ENCODE results near the gene MINDY4. TPM values are rescaled to one million over a fixed set of nuclear protein-coding genes. Genes with fewer than 3 reads are reported as not detected.

Gene MINDY4
- total and polyA plus RNA-seq, 8 donors: 2.9 to 4.9 (median 3.6) TPM

DNA sequence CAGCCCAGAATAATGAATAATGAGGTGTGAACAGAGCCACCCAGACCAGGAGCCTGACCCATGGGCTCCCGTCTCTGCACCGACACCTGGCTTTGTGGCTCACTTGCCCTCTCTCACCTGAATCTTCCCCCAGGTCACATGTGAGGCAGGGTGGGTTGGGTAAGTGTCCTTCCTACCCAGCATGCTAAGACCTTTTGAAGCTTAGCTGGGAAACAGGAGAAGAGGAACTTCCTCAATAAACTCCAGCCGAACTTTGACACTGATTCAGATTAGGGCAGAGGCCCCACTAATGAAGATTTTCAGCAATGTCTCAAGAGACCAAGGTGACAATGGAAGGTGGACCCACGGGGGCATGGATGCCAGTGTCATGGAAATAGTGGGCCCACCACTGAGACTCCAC, 93.9 kb downstream of the MINDY4 start:
- WGBS, 2 donors: 94 to 95% methylated on average over 4 of the region's 4 CpGs
- no peak for FAIRE-seq
- Histone ChIP-seq H3K36me3 (no peaks in the 10 kb centered on the region), H3K27me3 (no peaks in the 10 kb centered on the region), H3K9me3 (no peaks in the 10 kb centered on the region), H3K27ac (no peak overlapping the region), H3K4me1 (peaks cover 0 to 3% (median 0%) of the 10 kb centered on the region in 3 donors), H3K4me3 (no peak overlapping the region)
- no peak for ATAC-seq
- TF ChIP-seq, protein P1, sequence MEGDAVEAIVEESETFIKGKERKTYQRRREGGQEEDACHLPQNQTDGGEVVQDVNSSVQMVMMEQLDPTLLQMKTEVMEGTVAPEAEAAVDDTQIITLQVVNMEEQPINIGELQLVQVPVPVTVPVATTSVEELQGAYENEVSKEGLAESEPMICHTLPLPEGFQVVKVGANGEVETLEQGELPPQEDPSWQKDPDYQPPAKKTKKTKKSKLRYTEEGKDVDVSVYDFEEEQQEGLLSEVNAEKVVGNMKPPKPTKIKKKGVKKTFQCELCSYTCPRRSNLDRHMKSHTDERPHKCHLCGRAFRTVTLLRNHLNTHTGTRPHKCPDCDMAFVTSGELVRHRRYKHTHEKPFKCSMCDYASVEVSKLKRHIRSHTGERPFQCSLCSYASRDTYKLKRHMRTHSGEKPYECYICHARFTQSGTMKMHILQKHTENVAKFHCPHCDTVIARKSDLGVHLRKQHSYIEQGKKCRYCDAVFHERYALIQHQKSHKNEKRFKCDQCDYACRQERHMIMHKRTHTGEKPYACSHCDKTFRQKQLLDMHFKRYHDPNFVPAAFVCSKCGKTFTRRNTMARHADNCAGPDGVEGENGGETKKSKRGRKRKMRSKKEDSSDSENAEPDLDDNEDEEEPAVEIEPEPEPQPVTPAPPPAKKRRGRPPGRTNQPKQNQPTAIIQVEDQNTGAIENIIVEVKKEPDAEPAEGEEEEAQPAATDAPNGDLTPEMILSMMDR (IDR thresholded peaks at IDR 0.05): no peak
- intact Hi-C loops (cut with DNase I): no loop called here
- no peak for DNase-seq

DNA sequence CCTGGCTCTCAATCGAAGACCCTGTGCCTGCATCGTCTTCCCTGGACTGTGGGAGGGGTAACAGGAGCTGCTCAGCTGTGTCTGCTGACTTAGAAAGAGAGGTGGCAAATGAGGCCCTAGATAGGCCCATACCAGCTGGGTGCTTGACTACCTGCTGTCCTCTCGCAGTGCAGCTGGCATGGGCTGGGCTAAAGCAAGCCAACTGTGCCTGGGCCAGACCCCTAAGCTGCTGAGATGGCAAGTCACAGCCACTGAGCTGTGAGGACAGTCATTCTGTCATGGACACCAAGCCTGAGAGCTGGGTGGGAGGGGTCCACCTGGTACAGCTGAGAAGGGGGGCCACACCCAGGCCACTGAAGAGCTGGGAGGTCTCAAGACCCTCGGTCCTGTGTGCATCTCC, 94.6 kb downstream of the MINDY4 start:
- FAIRE-seq: no peak
- WGBS, 2 donors: 95 to 98% methylated on average over 4 of the region's 4 CpGs

DNA sequence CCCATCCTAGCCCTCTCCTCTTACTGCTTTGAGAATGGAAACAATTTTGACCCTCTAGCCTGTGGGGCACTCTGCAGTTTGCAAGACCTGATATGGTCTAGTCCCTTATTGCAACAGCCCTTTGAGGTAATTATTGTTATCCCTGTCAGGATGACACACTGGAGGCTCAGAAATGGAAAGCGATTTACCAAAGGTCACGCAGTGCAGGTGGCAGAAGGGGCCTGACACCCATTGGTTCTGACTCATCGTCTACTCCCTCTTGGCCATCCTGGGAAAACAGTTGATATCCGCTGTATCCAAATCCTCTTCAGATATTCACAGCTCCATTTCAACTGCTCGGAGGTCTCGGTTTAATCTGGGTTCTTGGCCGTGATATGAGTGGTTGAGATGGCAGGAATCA, 95.7 kb downstream of the MINDY4 start:
- intact Hi-C loops (cut with DNase I): no loop called here
- WGBS, 2 donors: 96% methylated on average over 7 of the region's 7 CpGs
- Histone ChIP-seq H3K27me3 (no peaks in the 10 kb centered on the region), H3K36me3 (no peaks in the 10 kb centered on the region), H3K4me3 (no peak overlapping the region), H3K4me1 (peaks cover 0 to 3% (median 0%) of the 10 kb centered on the region in 3 donors), H3K9me3 (no peaks in the 10 kb centered on the region), H3K27ac (no peak overlapping the region)
- ATAC-seq (no peak), FAIRE-seq (no peak), DNase-seq (no peak)
- TF ChIP-seq, protein P1 (IDR thresholded peaks at IDR 0.05): no peak

More for the DNA sequence above, 94.6 kb downstream of the MINDY4 start:
- intact Hi-C loops (cut with DNase I): no loop called here
- Histone ChIP-seq H3K36me3 (no peaks in the 10 kb centered on the region), H3K4me3 (no peak overlapping the region), H3K27me3 (no peaks in the 10 kb centered on the region), H3K27ac (no peak overlapping the region), H3K9me3 (no peaks in the 10 kb centered on the region), H3K4me1 (peaks cover 0 to 3% (median 0%) of the 10 kb centered on the region in 3 donors)
- TF ChIP-seq, protein P1 (IDR thresholded peaks at IDR 0.05): no peak
- DNase-seq (no peak), ATAC-seq (no peak)

DNA sequence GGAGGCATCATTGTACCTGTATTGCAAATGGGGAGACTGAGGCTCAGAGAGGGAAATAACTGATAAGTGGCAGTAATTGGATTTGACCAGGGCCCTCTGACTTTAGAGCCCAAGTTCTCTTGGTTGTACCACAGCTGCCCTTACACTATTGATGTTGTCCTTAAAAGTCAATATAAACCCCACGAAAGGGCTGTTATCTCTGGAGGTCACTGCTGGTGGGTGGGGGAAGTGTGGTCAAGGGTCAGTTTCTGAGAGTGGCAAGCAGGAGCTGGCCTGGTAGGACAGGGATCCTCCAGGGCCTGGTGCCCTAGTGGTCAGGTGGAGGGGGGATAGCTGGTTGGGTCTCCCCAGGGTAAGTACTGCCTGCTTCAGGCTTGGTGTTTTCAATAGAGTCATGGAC, 96.3 kb downstream of the MINDY4 start:
- no peak overlapping the region for H3K4me3 ChIP-seq
- peaks cover 0 to 3% (median 0%) of the 10 kb centered on the region in 3 donors for H3K4me1 ChIP-seq
- H3K27me3 ChIP-seq: no peaks in the 10 kb centered on the region
- no peak for FAIRE-seq
- peak in 2 of 4 donors; percentile 24 to 28 for ATAC-seq
- 25 to 30% methylated on average over 1 of the region's 1 CpG for WGBS, 2 donors
- intact Hi-C loops (cut with DNase I): no loop called here
- no peaks in the 10 kb centered on the region for H3K9me3 ChIP-seq
- TF ChIP-seq, protein P1 (IDR thresholded peaks at IDR 0.05): no peak
- no peak overlapping the region for H3K27ac ChIP-seq
- no peaks in the 10 kb centered on the region for H3K36me3 ChIP-seq
- no peak for DNase-seq

DNA sequence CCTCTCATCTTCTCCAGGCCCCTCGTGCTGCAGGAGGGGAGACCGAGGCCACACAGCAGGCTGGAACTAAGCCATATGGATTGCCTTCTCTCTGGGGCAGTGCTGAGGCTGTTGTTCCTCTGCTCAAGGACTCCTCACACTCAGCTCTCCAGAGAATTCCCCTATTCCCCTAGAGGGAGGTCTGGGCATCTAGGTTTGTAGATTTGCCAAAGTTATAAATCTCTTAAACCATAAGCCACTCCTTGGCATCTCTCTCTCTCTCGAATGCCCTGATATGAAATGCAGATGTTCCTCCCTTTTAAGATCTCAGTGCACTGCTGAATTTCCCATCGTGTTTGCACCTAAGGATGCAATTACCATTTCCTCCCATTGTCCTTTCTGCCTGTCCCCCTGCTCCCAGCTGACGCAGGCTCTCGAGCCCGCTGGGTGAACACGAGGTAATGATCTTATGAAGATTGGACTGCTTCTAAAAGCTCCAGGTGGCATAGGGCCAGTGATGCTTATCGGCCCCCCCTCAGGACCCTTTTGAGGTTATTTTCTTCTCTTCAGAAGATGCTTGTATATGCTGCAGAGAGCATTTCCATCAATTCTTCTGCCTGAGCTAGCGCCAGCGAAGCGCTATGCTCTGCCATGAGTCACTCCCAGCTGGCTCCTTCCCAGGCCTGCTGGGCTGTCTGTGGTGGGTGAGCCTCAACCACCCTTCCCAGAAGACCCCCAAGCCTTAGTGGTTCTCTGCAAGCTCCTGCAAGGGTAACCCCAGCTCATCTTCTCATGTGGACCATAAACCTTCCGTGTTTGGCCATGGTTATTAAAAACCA, 98.8 kb downstream of the MINDY4 start:
- Histone ChIP-seq H3K4me3 (no peak overlapping the region), H3K4me1 (peaks cover 0 to 3% (median 0%) of the 10 kb centered on the region in 3 donors), H3K36me3 (no peaks in the 10 kb centered on the region), H3K27me3 (no peaks in the 10 kb centered on the region), H3K27ac (no peak overlapping the region), H3K9me3 (no peaks in the 10 kb centered on the region)
- intact Hi-C loops (cut with DNase I): no loop called here
- TF ChIP-seq, protein P1 (IDR thresholded peaks at IDR 0.05): no peak
- FAIRE-seq (no peak), DNase-seq (no peak), ATAC-seq (no peak)
- WGBS, 2 donors: 86 to 91% methylated on average over 13 of the region's 13 CpGs
